H9 (cell line): ENCODE measurements around the gene PRSS16. TPM values are rescaled to one million over a fixed set of nuclear protein-coding genes. Genes with fewer than 3 reads are reported as not detected.

Experiments used
- DNase-seq: peaks from one replicate; pipeline ENCODE4 v3.0.0-alpha.2; 2017
- H2AFZ ChIP-seq: one replicate; pipeline ENCODE4 v1.6.1; 2013; ENCODE audit warnings: mild to moderate bottlenecking, low read length, control low read depth, moderate library complexity
- H2AK5ac ChIP-seq: 2 replicates; pipeline ENCODE4 v1.6.1; 2013; ENCODE audit warnings: low read length, control low read depth, mixed read lengths; ENCODE audit not compliant: insufficient read length
- H2BK120ac ChIP-seq: one replicate; pipeline ENCODE4 v1.6.1; 2013; ENCODE audit warnings: low read depth, mild to moderate bottlenecking, low read length, control low read depth, inconsistent platforms; ENCODE audit not compliant: poor library complexity, severe bottlenecking
- H2BK12ac ChIP-seq: 2 replicates; pipeline ENCODE4 v1.6.1; 2013; ENCODE audit warnings: low read length, control low read depth, mixed read lengths, low read depth; ENCODE audit not compliant: insufficient read length
- H2BK15ac ChIP-seq: 2 replicates; pipeline ENCODE4 v1.6.1; 2013; ENCODE audit warnings: low read depth, low read length, control low read depth
- H2BK20ac ChIP-seq: one replicate; pipeline ENCODE4 v1.6.1; 2013; ENCODE audit warnings: low read depth, mild to moderate bottlenecking, low read length, control low read depth, inconsistent platforms; ENCODE audit not compliant: poor library complexity, severe bottlenecking
- H2BK5ac ChIP-seq: 2 replicates; pipeline ENCODE4 v1.6.1; 2013; ENCODE audit warnings: low read length, control low read depth, mixed read lengths; ENCODE audit not compliant: insufficient read length
- H3K14ac ChIP-seq: 2 replicates; pipeline ENCODE4 v1.6.1; 2013; ENCODE audit warnings: low read length, control low read depth; ENCODE audit not compliant: insufficient read depth
- H3K18ac ChIP-seq: 2 replicates; pipeline ENCODE4 v1.6.1; 2013; ENCODE audit warnings: low read depth, mild to moderate bottlenecking, mixed read lengths, low read length, control low read depth; ENCODE audit not compliant: insufficient read length
- H3K23ac ChIP-seq: 2 replicates; pipeline ENCODE4 v1.6.1; 2013; ENCODE audit warnings: low read length, control low read depth, mixed read lengths, low read depth; ENCODE audit not compliant: insufficient read length
- H3K23me2 ChIP-seq: 2 replicates; pipeline ENCODE4 v1.6.1; 2013; ENCODE audit warnings: low read depth, mild to moderate bottlenecking, mixed read lengths, low read length, control low read depth; ENCODE audit not compliant: insufficient read length, poor library complexity, severe bottlenecking
- H3K27ac ChIP-seq: 2 replicates; pipeline ENCODE4 v1.5.1; 2013; ENCODE audit warnings: low read length, control low read depth, mixed read lengths, low read depth; ENCODE audit not compliant: insufficient read length
- H3K27me3 ChIP-seq: 2 replicates; pipeline ENCODE4 v1.6.1; 2013; ENCODE audit warnings: low read length, control low read depth, inconsistent platforms; ENCODE audit not compliant: insufficient read depth
- H3K4ac ChIP-seq: 2 replicates; pipeline ENCODE4 v1.6.1; 2013; ENCODE audit warnings: low read depth, mild to moderate bottlenecking, control low read depth, inconsistent platforms, low read length, moderate library complexity
- H3K4me1 ChIP-seq: 2 replicates; pipeline ENCODE4 v1.6.1; 2013; ENCODE audit warnings: low read length, control low read depth, inconsistent platforms; ENCODE audit not compliant: insufficient read depth
- H3K4me2 ChIP-seq: 2 replicates; pipeline ENCODE4 v1.6.1; 2013; ENCODE audit warnings: low read length, control low read depth, mixed read lengths; ENCODE audit not compliant: insufficient read length, insufficient read depth
- H3K56ac ChIP-seq: 2 replicates; pipeline ENCODE4 v1.6.1; 2013; ENCODE audit warnings: low read depth, mild to moderate bottlenecking, mixed read lengths, low read length, control low read depth; ENCODE audit not compliant: insufficient read length
- H3K79me1 ChIP-seq: 2 replicates; pipeline ENCODE4 v1.6.1; 2013; ENCODE audit warnings: low read depth, mild to moderate bottlenecking, moderate library complexity, low read length, control low read depth, inconsistent platforms; ENCODE audit not compliant: insufficient read depth, poor library complexity, severe bottlenecking
- H3K79me2 ChIP-seq: 2 replicates; pipeline ENCODE4 v1.6.1; 2013; ENCODE audit warnings: low read length, control low read depth, inconsistent platforms; ENCODE audit not compliant: insufficient read depth
- H3K9ac ChIP-seq: 2 replicates; pipeline ENCODE4 v1.6.1; 2013; ENCODE audit warnings: low read length, control low read depth, mixed read lengths; ENCODE audit not compliant: insufficient read length; ENCODE audit errors: extremely low read depth
- H3K9me3 ChIP-seq: one replicate; pipeline ENCODE4 v1.6.1; 2013; ENCODE audit warnings: low read depth, low read length, inconsistent platforms; ENCODE audit not compliant: control insufficient read depth
- H3T11ph ChIP-seq: one replicate; pipeline ENCODE4 v1.6.1; 2013; ENCODE audit warnings: mild to moderate bottlenecking, low read length, control low read depth, inconsistent platforms
- H4K20me1 ChIP-seq: one replicate; pipeline ENCODE4 v1.6.1; 2013; ENCODE audit not compliant: control insufficient read depth, insufficient read length, insufficient read depth
- H4K5ac ChIP-seq: 2 replicates; pipeline ENCODE4 v1.6.1; 2013; ENCODE audit warnings: low read depth, mild to moderate bottlenecking, mixed read lengths, low read length, control low read depth; ENCODE audit not compliant: insufficient read length
- H4K8ac ChIP-seq: replicated peaks from 2 replicates; pipeline ENCODE4 v1.6.1; 2013; ENCODE audit warnings: low read length, control low read depth, mixed read lengths, low read depth; ENCODE audit not compliant: insufficient read length
- H4K91ac ChIP-seq: 2 replicates; pipeline ENCODE4 v1.6.1; 2013; ENCODE audit warnings: low read depth, mild to moderate bottlenecking, moderate library complexity, mixed read lengths, low read length, control low read depth; ENCODE audit not compliant: insufficient read length
- H3K27ac Mint-ChIP-seq, 3 experiments: 2 replicates in 2 of 3; 3 replicates in 1 of 3; pipeline ENCODE4 v1.8.0; 2020 to 2021; ENCODE audit warnings: mixed read lengths in 3 of 3, mild to moderate bottlenecking in 1 of 3, moderate library complexity in 1 of 3
- H3K27me3 Mint-ChIP-seq: 2 replicates; pipeline ENCODE4 v1.8.0; 2021; ENCODE audit warnings: low read depth, mild to moderate bottlenecking, moderate library complexity, mixed read lengths
- H3K36me3 Mint-ChIP-seq, 3 experiments: 2 replicates in 2 of 3; 3 replicates in 1 of 3; pipeline ENCODE4 v1.8.0; 2020 to 2021; ENCODE audit warnings: low read depth in 3 of 3, mixed read lengths in 3 of 3; ENCODE audit not compliant: insufficient read depth in 1 of 3
- H3K4me1 Mint-ChIP-seq, 2 experiments: 2 replicates each; pipeline ENCODE4 v1.8.0; 2020; ENCODE audit warnings: mixed read lengths in 2 of 2
- H3K4me3 Mint-ChIP-seq, 2 experiments: 2 replicates in 1 of 2; 3 replicates in 1 of 2; pipeline ENCODE4 v1.8.0; 2020 to 2021; ENCODE audit warnings: mild to moderate bottlenecking in 2 of 2, mixed read lengths in 2 of 2, moderate library complexity in 1 of 2
- H3K9me3 Mint-ChIP-seq, 2 experiments: 2 replicates in 1 of 2; 3 replicates in 1 of 2; pipeline ENCODE4 v1.8.0; 2020; ENCODE audit warnings: mild to moderate bottlenecking in 2 of 2, mixed read lengths in 2 of 2, moderate library complexity in 1 of 2
- CTCF ChIP-seq: fragments of 200-600 bp; sonication (generic); conservative IDR thresholded peaks from 3 replicates; pipeline ENCODE4 v1.8.0; 2021; ENCODE audit warnings: antibody characterized with exemption, mild to moderate bottlenecking
- WGBS: extraction: QIAGEN DNeasy Blood & Tissue Kit; methylation state at CpG from one replicate; pipeline ENCODE4 v1.1.7; 2013; ENCODE audit warnings: missing lambda C conversion rate, low lambda C conversion rate, mixed read lengths; ENCODE audit not compliant: insufficient read length; ENCODE audit errors: extremely low coverage; 5-methylcytosine and 5-hydroxymethylcytosine counted together
- total RNA-seq: library from RNA; stranded (reverse); gene quantifications from 2 replicates; pipeline ENCODE4 v1.2.1, GENCODE V29; 2021

PRSS16 gene
- total RNA-seq, 1 experiment from 2014 or later, result 14.8 TPM

- H3K27me3 ChIP-seq, result no peaks in the 10 kb centered on the region
- no peak overlapping the region for H3K27ac Mint-ChIP-seq
- TF ChIP-seq CTCF, result no peak
- no peak overlapping the region for H3K27ac ChIP-seq
- H3K9me3 Mint-ChIP-seq, result no peaks in the 10 kb centered on the region
- no peak overlapping the region for H3K56ac ChIP-seq
- H3K23me2 ChIP-seq, result peaks cover 5% of the 10 kb centered on the region
- H3K4me1 Mint-ChIP-seq, result peaks cover 12 to 17% of the 10 kb centered on the region in 2 experiments
- H3K4me2 ChIP-seq, result no peak overlapping the region
- no peak overlapping the region for H2BK15ac ChIP-seq
- H3K79me1 ChIP-seq, result no peaks in the 10 kb centered on the region
- H3K14ac ChIP-seq, result no peak overlapping the region
- DNase-seq, result no peak
- H2AFZ ChIP-seq, result no peak overlapping the region
- no peak overlapping the region for H3K23ac ChIP-seq
- no peak overlapping the region for H2BK12ac ChIP-seq
- no peak overlapping the region for H4K8ac ChIP-seq
- no peak overlapping the region for H3T11ph ChIP-seq
- WGBS, result no CpG with 5 or more reads among the region's 3 CpGs
- no peaks in the 10 kb centered on the region for H4K20me1 ChIP-seq
- H3K4me1 ChIP-seq, result no peaks in the 10 kb centered on the region
- H3K9me3 ChIP-seq, result no peaks in the 10 kb centered on the region
- H4K91ac ChIP-seq, result no peak overlapping the region
- H3K79me2 ChIP-seq, result no peaks in the 10 kb centered on the region
- no peak overlapping the region for H2BK5ac ChIP-seq
- H3K18ac ChIP-seq, result no peak overlapping the region
- no peak overlapping the region for H2BK20ac ChIP-seq
- H3K9ac ChIP-seq, result no peak overlapping the region
- H3K27me3 Mint-ChIP-seq, result peaks cover 13% of the 10 kb centered on the region
- no peak overlapping the region for H2BK120ac ChIP-seq
- no peak overlapping the region for H4K5ac ChIP-seq
- H3K4me3 Mint-ChIP-seq, result no peak overlapping the region
- no peak overlapping the region for H2AK5ac ChIP-seq
- no peaks in the 10 kb centered on the region; a peak in 1 of 7 replicates for H3K36me3 Mint-ChIP-seq
- H3K4ac ChIP-seq, result no peak overlapping the region
These were observed 1.3 kb downstream of the PRSS16 start for GRCh38 chr6:27248783-27249182.
